Stimulated activated CD4-positive, alpha-beta T cell treated with anti-CD3 and anti-CD28 coated beads, Interleukin-1b, Interleukin-23, amount 100 ng/mL, for 48 hours (primary cell): ENCODE measurements around the gene SSR4.

Experiments used
- DNase-seq: peaks from one replicate; pipeline ENCODE4 v3.0.0-alpha.2; 2020

The SSR4 gene

DNA sequence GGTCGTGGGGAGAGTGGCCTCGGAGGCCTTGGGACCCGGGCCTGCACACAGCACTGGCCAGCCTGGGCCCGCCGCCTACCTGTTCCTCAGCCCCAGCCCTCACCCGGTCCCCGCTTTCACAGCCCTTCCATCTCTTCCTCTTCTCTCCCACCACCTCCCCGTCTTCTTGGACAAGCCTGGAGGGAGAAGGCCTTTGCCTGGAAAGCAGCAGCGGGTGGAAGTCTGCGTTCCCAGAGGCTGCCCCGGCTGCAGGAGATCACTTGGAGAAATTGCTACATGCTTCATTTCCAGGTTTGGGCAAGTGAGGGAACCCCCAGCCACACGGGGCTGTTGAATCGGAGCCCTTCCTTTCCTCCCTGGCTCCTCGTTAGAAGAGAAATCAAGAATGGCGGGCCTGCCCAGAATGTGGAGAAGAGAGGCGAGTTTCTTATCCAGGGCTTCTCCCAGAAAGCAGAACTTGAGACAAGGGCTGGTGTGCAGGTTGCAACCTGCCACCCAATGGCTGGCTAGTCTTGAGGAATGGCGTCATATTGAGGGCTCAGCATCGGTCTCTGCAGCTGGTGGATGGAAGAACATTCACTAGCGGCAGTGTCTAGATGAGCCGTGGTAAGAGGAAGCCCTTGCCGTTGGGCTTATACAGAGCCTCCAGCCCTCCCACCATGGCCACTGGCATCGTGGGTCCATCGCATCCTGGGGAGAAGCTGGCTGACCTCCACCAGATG, 37.1 kb downstream of the SSR4 start:
- no peak for DNase-seq

DNA sequence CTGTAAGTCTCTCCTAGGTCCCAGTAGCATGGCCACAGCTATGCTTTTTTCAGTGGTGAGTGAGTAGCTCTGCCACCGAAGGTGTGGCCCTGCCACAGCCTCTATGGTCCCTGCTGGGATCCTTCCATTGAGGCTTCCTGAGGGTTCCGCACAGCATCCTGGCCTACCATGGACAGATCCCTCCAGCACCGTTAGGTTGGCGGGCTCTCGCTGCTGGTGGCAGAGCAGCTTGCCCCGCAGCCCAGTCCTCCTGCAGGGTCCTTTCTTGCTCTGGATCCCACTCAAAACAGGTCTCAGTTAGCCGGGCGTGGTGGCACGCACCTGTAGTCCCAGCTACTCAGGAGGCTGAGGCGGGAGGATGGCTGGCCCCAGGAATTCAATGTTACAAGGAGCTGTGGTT, 38.3 kb downstream of the SSR4 start:
- no peak for DNase-seq

DNA sequence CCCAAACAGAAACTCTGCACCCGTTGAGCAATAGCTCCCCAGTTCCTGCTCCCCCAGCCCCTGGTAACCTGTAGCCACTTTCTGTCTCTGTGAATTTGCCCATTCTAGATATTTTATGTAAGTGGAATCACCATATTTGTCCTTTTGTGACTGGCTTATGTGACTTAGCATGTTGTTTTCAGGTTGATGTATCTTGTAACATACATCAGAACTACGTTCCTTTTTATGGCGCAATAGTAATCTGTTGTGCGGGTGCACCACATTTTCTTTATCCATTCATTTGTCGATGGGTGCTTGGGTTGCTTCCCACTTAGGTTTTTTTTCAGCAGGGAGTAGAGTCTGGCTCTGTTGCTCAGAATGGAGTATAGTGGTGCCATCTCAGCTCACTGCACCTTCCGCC, 42.5 kb downstream of the SSR4 start:
- DNase-seq = no peak

DNA sequence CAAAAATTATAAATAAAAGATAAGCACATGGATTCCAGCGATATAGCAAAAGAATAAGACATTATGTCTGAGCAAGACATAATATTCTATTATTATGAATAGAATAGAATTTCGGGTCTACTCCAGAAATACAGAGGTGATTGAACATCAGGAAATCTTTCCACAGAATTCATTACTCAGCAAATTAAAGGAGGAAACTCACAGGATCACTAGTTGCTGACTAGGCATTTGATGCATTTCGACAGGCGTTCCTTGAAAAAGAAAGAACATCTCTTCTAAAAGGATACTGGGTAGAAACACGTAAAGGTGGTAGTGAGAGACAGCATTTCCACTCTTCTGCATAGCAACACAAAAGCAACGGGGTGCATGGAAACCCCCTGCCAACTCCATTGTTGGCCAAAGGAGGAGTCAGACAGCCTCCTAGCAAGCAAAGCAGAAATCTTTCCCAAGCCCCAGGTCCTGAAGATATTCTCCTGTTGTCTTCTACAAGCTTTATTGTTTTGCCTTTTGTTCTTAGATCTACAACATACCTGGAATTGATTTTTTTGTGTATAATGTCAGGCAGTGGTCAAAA, 50.1 kb downstream of the SSR4 start:
- DNase-seq = no peak

DNA sequence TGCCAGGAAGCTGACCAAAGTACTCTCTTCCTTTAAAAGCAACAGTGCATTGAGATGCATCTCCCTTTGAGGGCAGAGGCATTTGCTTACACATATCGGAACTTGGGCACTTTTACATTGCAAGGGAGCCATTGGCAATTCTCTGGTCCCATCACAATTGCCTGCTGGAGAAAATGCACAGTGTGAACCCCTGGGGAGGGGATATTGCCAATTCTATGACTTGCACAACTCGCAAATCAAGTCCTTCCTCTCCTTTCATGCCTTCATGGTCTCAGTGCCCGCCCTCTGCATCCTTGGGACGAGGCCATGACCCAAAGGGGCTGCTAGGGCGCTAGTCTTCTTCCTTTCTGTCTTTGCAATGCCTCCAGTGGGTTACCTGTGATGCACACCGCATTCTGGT, 50.7 kb downstream of the SSR4 start:
- DNase-seq = no peak

DNA sequence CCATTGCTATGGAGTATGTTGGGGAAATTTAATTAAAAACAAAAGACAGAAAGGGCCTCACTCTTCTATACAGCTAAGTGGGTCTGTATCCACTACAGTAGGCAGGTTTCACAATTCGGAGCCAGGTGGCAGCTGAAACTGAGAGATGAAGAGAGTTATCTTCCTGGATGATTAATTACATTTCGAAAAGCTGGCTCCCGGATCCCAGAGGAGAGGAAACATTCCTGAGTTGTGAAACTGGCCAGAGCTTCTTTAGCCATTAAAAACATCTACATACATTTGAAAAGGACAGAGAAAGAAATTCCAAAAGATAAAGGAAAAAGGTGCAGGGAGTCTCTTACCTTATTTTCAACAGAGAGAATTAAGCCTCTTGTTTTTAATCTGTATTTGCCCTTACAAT, 51.4 kb downstream of the SSR4 start:
- DNase-seq = no peak
